ENCODE measurements around the gene CDADC1.
A peak's percentile ranks its signal among the peaks of the same experiment; 100 is the strongest.

Gene CDADC1

DNA sequence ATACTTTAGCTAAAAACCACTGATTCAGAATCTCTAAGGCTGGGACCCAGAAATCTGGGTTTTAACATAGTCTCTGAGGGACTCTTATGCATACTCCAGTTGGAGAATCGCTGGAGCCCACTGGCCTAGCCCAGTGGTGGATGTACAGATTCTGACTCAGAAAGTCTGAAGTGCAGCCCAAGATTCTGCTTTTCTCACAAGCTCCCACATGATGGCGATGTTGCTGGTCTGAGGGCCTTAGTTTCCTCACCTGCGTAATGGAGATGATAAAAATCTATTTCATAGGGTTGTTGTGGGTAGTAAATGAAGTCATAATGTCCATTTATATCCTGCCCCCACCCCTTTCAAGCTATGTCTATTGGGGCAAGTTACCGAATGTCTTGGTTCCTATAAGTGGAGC is 7.7 kb upstream of the CDADC1 start:
- H3K36me3 ChIP-seq (ENCODE audit: control insufficient read depth in 1 of 2, insufficient read depth in 2 of 2, low read length in 2 of 2) = no peaks in the 10 kb centered on the region
- H3K4me3 ChIP-seq (ENCODE audit: low read depth in 1 of 2, low read length in 2 of 2) = no peak overlapping the region
- H3K27me3 ChIP-seq (ENCODE audit: low read depth, low read length) = no peaks in the 10 kb centered on the region
- no peaks in the 10 kb centered on the region for H3K9me3 ChIP-seq (ENCODE audit: control insufficient read depth in 1 of 2, low read length in 2 of 2)
- H3K27ac ChIP-seq (ENCODE audit: low read length) = no peak overlapping the region
- H3K4me1 ChIP-seq (ENCODE audit: control insufficient read depth in 1 of 2, insufficient read depth in 2 of 2, low read length in 2 of 2) = no peaks in the 10 kb centered on the region

- Histone ChIP-seq H3K36me3 (ENCODE audit: control insufficient read depth in 1 of 2, insufficient read depth in 2 of 2, low read length in 2 of 2) (no peaks in the 10 kb centered on the region), H3K27ac (ENCODE audit: low read length) (no peak overlapping the region), H3K9me3 (ENCODE audit: control insufficient read depth in 1 of 2, low read length in 2 of 2) (no peaks in the 10 kb centered on the region), H3K27me3 (ENCODE audit: low read depth, low read length) (no peaks in the 10 kb centered on the region), H3K4me1 (ENCODE audit: control insufficient read depth in 1 of 2, insufficient read depth in 2 of 2, low read length in 2 of 2) (no peaks in the 10 kb centered on the region), H3K4me3 (ENCODE audit: low read depth in 1 of 2, low read length in 2 of 2) (no peak overlapping the region)
Measured at GRCh38 chr13:49241296-49241695, 6.4 kb upstream of the CDADC1 start.

- Histone ChIP-seq H3K36me3 (ENCODE audit: control insufficient read depth in 1 of 2, insufficient read depth in 2 of 2, low read length in 2 of 2) (peaks cover 0 to 4% of the 10 kb centered on the region in 2 donors), H3K4me3 (ENCODE audit: low read depth in 1 of 2, low read length in 2 of 2) (no peak overlapping the region), H3K4me1 (ENCODE audit: control insufficient read depth in 1 of 2, insufficient read depth in 2 of 2, low read length in 2 of 2) (peaks cover 0 to 22% of the 10 kb centered on the region in 2 donors), H3K27me3 (ENCODE audit: low read depth, low read length) (no peaks in the 10 kb centered on the region), H3K27ac (ENCODE audit: low read length) (no peak overlapping the region), H3K9me3 (ENCODE audit: control insufficient read depth in 1 of 2, low read length in 2 of 2) (no peaks in the 10 kb centered on the region)
Measured at GRCh38 chr13:49245101-49245500, 2.6 kb upstream of the CDADC1 start.

DNA sequence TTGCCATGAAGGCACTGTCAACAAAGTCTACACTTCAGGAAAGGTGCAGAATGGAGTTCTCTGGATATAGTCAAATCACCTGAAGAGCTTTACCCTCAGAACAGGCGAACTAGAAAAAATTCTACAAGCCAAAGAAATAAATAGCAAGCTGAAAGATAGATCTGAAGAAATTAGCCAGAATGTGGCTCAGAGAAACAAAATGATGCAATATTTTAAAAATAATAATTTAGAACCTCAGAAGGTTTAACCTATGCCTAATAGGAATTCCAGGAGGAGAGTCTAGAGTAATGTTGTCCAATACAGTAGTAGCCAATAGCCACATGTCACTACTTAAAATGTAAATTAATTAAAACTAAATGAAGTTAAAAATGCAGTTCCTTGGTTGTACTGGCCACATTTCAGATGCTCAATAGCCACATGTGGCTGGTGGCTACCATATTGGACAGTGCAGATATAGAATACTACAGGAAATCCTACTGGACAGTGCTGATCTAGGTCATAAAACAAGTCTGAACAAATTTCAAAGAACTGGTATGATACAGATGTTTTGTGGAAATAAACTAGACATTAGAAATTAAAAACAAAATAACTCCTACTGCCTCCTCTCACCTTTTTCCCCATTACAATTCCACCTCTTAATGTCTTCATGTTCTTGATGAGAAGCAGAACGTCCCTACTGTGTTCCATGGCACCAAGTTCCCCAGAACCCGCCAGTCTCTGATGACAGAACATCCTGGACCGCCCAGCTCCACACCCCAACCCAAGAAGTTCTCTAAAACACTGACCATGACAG is 679 bp upstream of the CDADC1 start:
- H3K4me3 ChIP-seq (ENCODE audit: low read depth in 1 of 2, low read length in 2 of 2) = peak overlapping the region; percentile 78 to 91
- H3K27ac ChIP-seq (ENCODE audit: low read length) = peak overlapping the region; percentile 94
- no peaks in the 10 kb centered on the region for H3K27me3 ChIP-seq (ENCODE audit: low read depth, low read length)
- H3K9me3 ChIP-seq (ENCODE audit: control insufficient read depth in 1 of 2, low read length in 2 of 2) = no peaks in the 10 kb centered on the region
- peaks cover 0 to 26% of the 10 kb centered on the region in 2 donors for H3K4me1 ChIP-seq (ENCODE audit: control insufficient read depth in 1 of 2, insufficient read depth in 2 of 2, low read length in 2 of 2)
- H3K36me3 ChIP-seq (ENCODE audit: control insufficient read depth in 1 of 2, insufficient read depth in 2 of 2, low read length in 2 of 2) = peaks cover 0 to 4% of the 10 kb centered on the region in 2 donors

- H3K36me3 ChIP-seq (ENCODE audit: control insufficient read depth in 1 of 2, insufficient read depth in 2 of 2, low read length in 2 of 2) = peaks cover 0 to 4% of the 10 kb centered on the region in 2 donors
- H3K27me3 ChIP-seq (ENCODE audit: low read depth, low read length) = no peaks in the 10 kb centered on the region
- no peaks in the 10 kb centered on the region for H3K9me3 ChIP-seq (ENCODE audit: control insufficient read depth in 1 of 2, low read length in 2 of 2)
- H3K27ac ChIP-seq (ENCODE audit: low read length) = peak overlapping the region; percentile 94
- peak overlapping the region; percentile 78 to 91 for H3K4me3 ChIP-seq (ENCODE audit: low read depth in 1 of 2, low read length in 2 of 2)
- peaks cover 0 to 26% of the 10 kb centered on the region in 2 donors for H3K4me1 ChIP-seq (ENCODE audit: control insufficient read depth in 1 of 2, insufficient read depth in 2 of 2, low read length in 2 of 2)
Measured at GRCh38 chr13:49248622-49249002, 887 bp downstream of the CDADC1 start.

- no peak overlapping the region for H3K27ac ChIP-seq (ENCODE audit: low read length)
- peaks cover 4 to 14% of the 10 kb centered on the region in 2 donors for H3K36me3 ChIP-seq (ENCODE audit: control insufficient read depth in 1 of 2, insufficient read depth in 2 of 2, low read length in 2 of 2)
- H3K4me1 ChIP-seq (ENCODE audit: control insufficient read depth in 1 of 2, insufficient read depth in 2 of 2, low read length in 2 of 2) = peaks cover 0 to 26% of the 10 kb centered on the region in 2 donors
- no peaks in the 10 kb centered on the region for H3K27me3 ChIP-seq (ENCODE audit: low read depth, low read length)
- H3K4me3 ChIP-seq (ENCODE audit: low read depth in 1 of 2, low read length in 2 of 2) = no peak overlapping the region
- H3K9me3 ChIP-seq (ENCODE audit: control insufficient read depth in 1 of 2, low read length in 2 of 2) = no peaks in the 10 kb centered on the region
Measured at GRCh38 chr13:49251326-49251725, 3.6 kb downstream of the CDADC1 start.

DNA sequence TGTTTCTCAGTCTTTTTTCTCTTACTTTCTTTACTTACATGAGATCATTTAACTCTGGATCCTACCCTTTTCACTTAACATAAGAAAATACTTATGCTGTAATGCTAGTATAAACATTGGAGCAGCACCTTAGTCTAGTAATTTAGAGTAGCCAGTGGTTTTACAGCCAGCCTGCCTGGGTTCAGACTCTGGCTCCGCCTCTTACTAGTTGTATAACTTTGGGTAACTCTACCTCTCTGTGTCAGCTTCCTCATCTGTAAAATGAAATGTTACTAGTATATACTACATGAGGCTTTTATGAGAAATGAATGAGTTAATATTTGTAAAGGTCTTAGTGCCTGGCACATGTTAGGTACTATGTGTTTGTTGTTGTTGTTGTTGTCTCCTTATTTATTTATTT is 5.6 kb downstream of the CDADC1 start:
- H3K27me3 ChIP-seq (ENCODE audit: low read depth, low read length) = no peaks in the 10 kb centered on the region
- H3K9me3 ChIP-seq (ENCODE audit: control insufficient read depth in 1 of 2, low read length in 2 of 2) = no peaks in the 10 kb centered on the region
- H3K4me1 ChIP-seq (ENCODE audit: control insufficient read depth in 1 of 2, insufficient read depth in 2 of 2, low read length in 2 of 2) = peaks cover 0 to 20% of the 10 kb centered on the region in 2 donors
- H3K4me3 ChIP-seq (ENCODE audit: low read depth in 1 of 2, low read length in 2 of 2) = no peak overlapping the region
- peaks cover 10 to 21% of the 10 kb centered on the region in 2 donors for H3K36me3 ChIP-seq (ENCODE audit: control insufficient read depth in 1 of 2, insufficient read depth in 2 of 2, low read length in 2 of 2)
- no peak overlapping the region for H3K27ac ChIP-seq (ENCODE audit: low read length)

- H3K4me1 ChIP-seq (ENCODE audit: control insufficient read depth in 1 of 2, insufficient read depth in 2 of 2, low read length in 2 of 2) = peaks cover 0 to 14% of the 10 kb centered on the region in 2 donors
- no peak overlapping the region for H3K4me3 ChIP-seq (ENCODE audit: low read depth in 1 of 2, low read length in 2 of 2)
- H3K27me3 ChIP-seq (ENCODE audit: low read depth, low read length) = no peaks in the 10 kb centered on the region
- H3K36me3 ChIP-seq (ENCODE audit: control insufficient read depth in 1 of 2, insufficient read depth in 2 of 2, low read length in 2 of 2) = peaks cover 10 to 24% of the 10 kb centered on the region in 2 donors
- no peak overlapping the region for H3K27ac ChIP-seq (ENCODE audit: low read length)
- no peaks in the 10 kb centered on the region for H3K9me3 ChIP-seq (ENCODE audit: control insufficient read depth in 1 of 2, low read length in 2 of 2)
Measured at GRCh38 chr13:49254007-49254406, 6.3 kb downstream of the CDADC1 start.

DNA sequence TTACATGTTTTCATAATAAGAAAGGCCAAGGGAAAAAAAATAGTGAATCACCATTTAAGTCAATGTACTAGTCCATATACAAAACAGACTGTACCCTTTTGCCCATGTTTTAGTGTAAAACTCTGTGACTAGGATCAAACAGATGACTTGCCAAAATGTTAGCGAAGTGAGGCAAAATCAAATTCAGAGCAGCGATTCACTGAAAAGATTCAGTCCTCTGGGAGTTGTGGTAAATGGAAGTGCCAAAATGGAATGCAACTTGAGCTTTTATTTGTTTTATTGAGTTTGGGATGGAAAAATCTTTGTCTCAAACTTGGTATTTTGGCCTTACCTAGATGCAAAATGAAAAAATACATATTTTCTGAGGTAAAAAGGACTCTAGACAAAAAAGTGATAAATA is 9.1 kb downstream of the CDADC1 start:
- Histone ChIP-seq H3K4me1 (ENCODE audit: control insufficient read depth in 1 of 2, insufficient read depth in 2 of 2, low read length in 2 of 2) (no peaks in the 10 kb centered on the region), H3K4me3 (ENCODE audit: low read depth in 1 of 2, low read length in 2 of 2) (no peak overlapping the region), H3K36me3 (ENCODE audit: control insufficient read depth in 1 of 2, insufficient read depth in 2 of 2, low read length in 2 of 2) (peaks cover 18 to 49% of the 10 kb centered on the region in 2 donors), H3K27me3 (ENCODE audit: low read depth, low read length) (no peaks in the 10 kb centered on the region), H3K9me3 (ENCODE audit: control insufficient read depth in 1 of 2, low read length in 2 of 2) (no peaks in the 10 kb centered on the region), H3K27ac (ENCODE audit: low read length) (no peak overlapping the region)

GRCh38 chr13:49258089-49258796 is 10.5 kb downstream of the CDADC1 start:
- H3K27ac ChIP-seq (ENCODE audit: low read length) = peak overlapping the region; percentile 29
- no peaks in the 10 kb centered on the region for H3K9me3 ChIP-seq (ENCODE audit: control insufficient read depth in 1 of 2, low read length in 2 of 2)
- H3K4me3 ChIP-seq (ENCODE audit: low read depth in 1 of 2, low read length in 2 of 2) = peak overlapping the region; percentile 42 to 55
- H3K36me3 ChIP-seq (ENCODE audit: control insufficient read depth in 1 of 2, insufficient read depth in 2 of 2, low read length in 2 of 2) = peaks cover 18 to 58% of the 10 kb centered on the region in 2 donors
- H3K27me3 ChIP-seq (ENCODE audit: low read depth, low read length) = no peaks in the 10 kb centered on the region
- no peaks in the 10 kb centered on the region for H3K4me1 ChIP-seq (ENCODE audit: control insufficient read depth in 1 of 2, insufficient read depth in 2 of 2, low read length in 2 of 2)

DNA sequence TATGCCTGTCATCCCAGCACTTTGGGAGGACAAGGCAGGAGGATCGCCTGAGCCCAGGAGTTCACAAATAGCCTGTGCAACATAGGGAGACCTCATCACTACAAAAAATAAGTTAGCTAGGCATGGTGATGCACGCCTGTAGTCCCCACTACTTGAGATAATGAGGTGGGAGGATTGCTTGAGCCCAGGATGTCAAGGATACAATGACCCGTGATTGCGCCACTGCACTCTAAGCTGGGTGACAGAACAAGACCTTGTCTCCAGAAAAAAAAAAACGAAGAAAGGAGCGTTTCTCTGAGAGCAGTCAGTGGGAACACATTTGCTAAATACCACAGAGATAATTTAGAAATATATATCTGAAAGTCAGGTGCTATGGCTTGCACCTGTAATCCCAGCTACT is 11.9 kb downstream of the CDADC1 start:
- Histone ChIP-seq H3K27ac (ENCODE audit: low read length) (no peak overlapping the region), H3K4me1 (ENCODE audit: control insufficient read depth in 1 of 2, insufficient read depth in 2 of 2, low read length in 2 of 2) (no peaks in the 10 kb centered on the region), H3K9me3 (ENCODE audit: control insufficient read depth in 1 of 2, low read length in 2 of 2) (no peaks in the 10 kb centered on the region), H3K4me3 (ENCODE audit: low read depth in 1 of 2, low read length in 2 of 2) (no peak overlapping the region), H3K27me3 (ENCODE audit: low read depth, low read length) (no peaks in the 10 kb centered on the region), H3K36me3 (ENCODE audit: control insufficient read depth in 1 of 2, insufficient read depth in 2 of 2, low read length in 2 of 2) (peaks cover 18 to 52% of the 10 kb centered on the region in 2 donors)

Measured in muscle layer of duodenum (tissue), 2 donors.